ENCODE data around the gene CADM1.

DNA sequence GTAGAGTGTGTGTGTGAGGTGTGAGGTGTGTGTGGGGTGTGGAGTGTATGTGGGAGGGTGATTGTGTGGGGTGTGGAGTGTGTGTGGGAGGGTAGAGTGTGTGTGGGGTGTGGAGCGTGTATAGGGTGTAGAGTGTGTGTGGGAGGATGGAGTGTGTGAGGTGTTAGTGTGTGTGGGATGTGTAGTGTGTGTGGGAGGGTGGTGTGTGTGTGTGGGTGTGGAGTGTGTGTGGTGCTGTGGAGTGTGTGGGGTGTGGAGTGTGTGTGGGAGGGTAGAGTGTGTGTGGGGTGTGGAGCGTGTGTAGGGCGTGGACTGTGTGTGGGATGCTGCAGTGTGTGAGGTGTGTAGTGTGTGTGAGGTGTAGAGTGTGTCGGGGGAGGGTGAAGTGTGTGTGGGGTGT is 356.1 kb downstream of the CADM1 start:
- TF ChIP-seq YY1 (IDR thresholded peaks at IDR 0.05; ENCODE audit: insufficient read depth, insufficient read length) (no peak), ZNF274 (IDR thresholded peaks at IDR 0.05; ENCODE audit: low read depth, low read length) (no peak)

Measured in NT2/D1 (cell line).